22Rv1 (cell line): ENCODE data around the gene XAF1.

Experiments used
- H3K27ac ChIP-seq: fragments of 450-650 bp; 2 replicates; pipeline ENCODE4 v1.5.1; 2017
- CTCF ChIP-seq: fragments of 450-650 bp; IDR thresholded peaks from 2 replicates; pipeline ENCODE4 v1.5.1; 2017; ENCODE audit warnings: mild to moderate bottlenecking
- ZFX ChIP-seq: fragments of 450-650 bp; IDR thresholded peaks from 2 replicates; pipeline ENCODE4 v1.6.1; 2017; ENCODE audit warnings: antibody characterized with exemption, borderline replicate concordance

The XAF1 gene

GRCh38 chr17:6711681-6712057 lies 44.2 kb upstream of the XAF1 start:
- no peak for TF ChIP-seq ZFX
- TF ChIP-seq CTCF = no peak
- no peak overlapping the region for H3K27ac ChIP-seq

- no peak overlapping the region for H3K27ac ChIP-seq
- TF ChIP-seq ZFX (no peak), CTCF (no peak)
Measured at GRCh38 chr17:6712058-6712853, 43.6 kb upstream of the XAF1 start.

GRCh38 chr17:6712854-6713129 lies 43.1 kb upstream of the XAF1 start:
- H3K27ac ChIP-seq = no peak overlapping the region
- TF ChIP-seq CTCF = no peak
- no peak for TF ChIP-seq ZFX

GRCh38 chr17:6713130-6713917 lies 42.5 kb upstream of the XAF1 start, which contains the start of gene SLC13A5:
TSS of gene SLC13A5 (minus strand) at chr17:6713369. CDS start at chr17:6713333, 36 bp downstream.
- H3K27ac ChIP-seq = no peak within 1 kb of the TSS
- TF ChIP-seq ZFX = no peak
- TF ChIP-seq CTCF = peak; percentile 43

- TF ChIP-seq CTCF (no peak), ZFX (no peak)
- H3K27ac ChIP-seq = no peak overlapping the region
Measured at GRCh38 chr17:6713918-6714271, 42.0 kb upstream of the XAF1 start.

GRCh38 chr17:6714315-6714874 lies 41.5 kb upstream of the XAF1 start:
- no peak overlapping the region for H3K27ac ChIP-seq
- no peak for TF ChIP-seq ZFX
- TF ChIP-seq CTCF = no peak

GRCh38 chr17:6716736-6717135 lies 39.1 kb upstream of the XAF1 start:
- no peak for TF ChIP-seq ZFX
- no peak for TF ChIP-seq CTCF
- H3K27ac ChIP-seq = no peak overlapping the region
